ENCODE measurements around the gene ANKMY1.
A peak's percentile ranks its signal among the peaks of the same experiment; 100 is the strongest.

Gene ANKMY1

DNA sequence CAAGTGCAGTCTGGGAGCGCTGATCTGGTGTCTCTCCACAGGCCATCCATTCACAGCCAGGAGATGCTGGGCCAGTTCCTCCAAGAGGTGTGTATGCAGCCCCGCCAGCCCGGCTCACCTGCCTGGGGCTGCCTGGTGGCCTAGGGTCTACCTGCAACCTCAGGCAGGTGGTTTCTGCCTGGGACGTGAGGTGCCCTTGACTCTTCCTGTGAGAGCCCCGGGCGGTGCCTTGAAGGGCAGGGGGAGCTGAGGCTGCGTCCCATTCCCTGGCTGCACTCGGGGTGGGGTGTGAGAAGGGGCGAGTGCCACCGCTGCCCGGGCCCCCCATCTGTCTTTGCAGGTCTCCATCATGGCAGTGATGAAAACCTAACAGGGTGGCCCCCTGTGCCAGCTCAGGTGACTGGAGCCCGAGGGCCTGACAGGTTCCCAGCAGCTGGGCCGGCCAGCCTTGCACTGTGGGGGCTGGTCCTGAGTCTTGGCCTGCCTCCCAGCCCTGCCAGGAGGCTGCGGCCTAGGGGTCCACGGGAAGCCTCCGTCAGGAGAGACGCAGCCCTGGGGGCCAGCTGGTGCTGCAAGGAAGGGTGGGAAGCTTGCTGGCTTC is 40.6 kb upstream of the ANKMY1 start:
- H3K27me3 Mint-ChIP-seq: no peaks in the 10 kb centered on the region

DNA sequence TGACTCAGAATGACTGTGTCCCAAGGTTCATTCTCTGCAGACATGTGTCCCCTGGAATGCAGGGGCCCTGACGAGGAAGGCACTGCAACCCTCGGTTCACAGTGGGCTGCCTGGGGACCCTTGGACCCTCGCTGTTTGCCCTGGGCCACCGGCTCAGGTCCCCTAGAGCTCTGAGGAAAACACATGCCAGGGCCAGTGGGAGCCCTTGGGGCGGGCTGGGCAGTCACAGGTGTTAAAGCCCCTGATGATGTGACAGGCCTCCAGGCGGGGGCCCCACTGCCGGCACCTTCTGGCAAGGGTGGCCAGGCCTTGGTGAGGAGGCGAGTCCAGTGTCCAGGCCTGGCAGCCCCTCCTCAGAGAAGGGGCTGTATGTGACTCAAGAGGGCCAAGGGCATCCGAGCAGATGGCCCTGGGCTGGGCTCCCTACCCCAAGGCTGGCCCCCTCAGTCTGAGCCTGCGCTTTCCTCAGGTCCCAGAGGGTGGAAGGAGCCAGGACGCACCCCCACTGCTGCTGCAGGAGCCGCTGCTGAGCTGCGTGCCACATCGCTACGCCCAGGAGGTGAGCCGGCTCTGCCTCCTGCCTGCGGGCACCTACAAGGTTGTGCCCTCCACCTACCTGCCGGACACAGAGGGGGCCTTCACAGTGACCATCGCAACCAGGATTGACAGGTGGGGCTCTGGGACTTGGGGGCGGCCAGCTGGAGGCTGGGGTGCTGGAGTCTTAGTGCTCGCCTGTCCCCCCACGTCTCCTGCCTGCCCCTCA is 39.8 kb upstream of the ANKMY1 start:
- Mint-ChIP-seq H3K4me1 (ENCODE audit: low read depth) (peaks cover 14% of the 10 kb centered on the region), H3K4me3 (no peak overlapping the region), H3K9me3 (no peaks in the 10 kb centered on the region), H3K36me3 (ENCODE audit: low read depth) (peaks cover 100% of the 10 kb centered on the region), H3K27me3 (no peaks in the 10 kb centered on the region), H3K27ac (no peak overlapping the region)
- intact Hi-C loops (cut with micrococcal nuclease): loop anchor here (10.0 kb wide), 1 partner anchor 107 kb away; no protein-coding TSS in a partner anchor

More for the DNA sequence above, 40.6 kb upstream of the ANKMY1 start:
- Mint-ChIP-seq H3K4me3 (no peak overlapping the region), H3K4me1 (ENCODE audit: low read depth) (peaks cover 22% of the 10 kb centered on the region), H3K36me3 (ENCODE audit: low read depth) (peaks cover 100% of the 10 kb centered on the region), H3K27ac (no peak overlapping the region), H3K9me3 (no peaks in the 10 kb centered on the region)
- intact Hi-C loops (cut with micrococcal nuclease): loop anchor here (10.0 kb wide), 1 partner anchor 106 kb away; no protein-coding TSS in a partner anchor

DNA sequence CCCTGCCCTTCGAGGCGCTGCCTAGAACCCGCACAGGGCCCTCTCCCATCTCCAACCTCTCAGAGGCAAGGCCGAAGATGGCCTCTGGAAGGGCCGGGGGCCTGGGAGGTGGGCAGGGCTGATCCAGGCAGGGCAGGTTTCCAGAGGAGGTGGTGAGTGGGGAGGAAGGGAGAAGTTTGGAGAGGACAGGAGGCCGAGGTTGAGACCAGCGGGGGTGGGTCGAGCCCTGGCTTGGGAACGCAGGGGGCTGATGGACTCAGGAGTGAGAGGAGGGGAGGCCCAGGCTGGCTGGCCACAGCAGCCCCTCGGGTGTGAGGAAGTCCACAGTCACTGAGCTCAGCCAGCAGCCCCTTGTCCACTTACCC is 39.2 kb upstream of the ANKMY1 start:
- H3K4me1 Mint-ChIP-seq (ENCODE audit: low read depth): peaks cover 14% of the 10 kb centered on the region
- no peaks in the 10 kb centered on the region for H3K9me3 Mint-ChIP-seq
- intact Hi-C loops (cut with micrococcal nuclease): loop anchor here (10.0 kb wide), 1 partner anchor 108 kb away; no protein-coding TSS in a partner anchor
- H3K36me3 Mint-ChIP-seq (ENCODE audit: low read depth): peaks cover 100% of the 10 kb centered on the region
- H3K27ac Mint-ChIP-seq: no peak overlapping the region
- H3K4me3 Mint-ChIP-seq: no peak overlapping the region
- no peaks in the 10 kb centered on the region for H3K27me3 Mint-ChIP-seq

DNA sequence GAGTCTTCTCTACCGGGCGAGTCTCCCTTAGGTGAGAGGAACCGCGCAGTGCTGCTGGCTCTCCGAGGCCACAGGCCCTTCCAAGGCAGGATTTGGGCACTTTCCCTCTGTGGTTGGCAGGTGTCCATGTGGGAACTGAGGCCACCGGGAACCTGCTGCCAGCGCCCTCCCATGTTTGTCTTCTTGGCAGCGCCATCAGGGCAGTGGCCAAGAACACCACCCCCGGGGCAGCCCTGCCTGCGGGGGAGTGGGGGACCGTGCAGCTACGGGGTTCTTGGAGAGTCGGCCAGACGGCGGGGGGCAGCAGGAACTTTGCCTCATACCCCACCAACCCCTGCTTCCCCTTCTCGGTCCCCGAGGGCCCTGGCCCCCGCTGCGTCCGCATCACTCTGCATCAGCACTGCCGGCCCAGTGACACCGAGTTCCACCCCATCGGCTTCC is 38.7 kb upstream of the ANKMY1 start:
- Mint-ChIP-seq H3K36me3 (ENCODE audit: low read depth) (peaks cover 100% of the 10 kb centered on the region), H3K4me3 (no peak overlapping the region), H3K27ac (no peak overlapping the region), H3K4me1 (ENCODE audit: low read depth) (peaks cover 14% of the 10 kb centered on the region), H3K9me3 (no peaks in the 10 kb centered on the region), H3K27me3 (no peaks in the 10 kb centered on the region)
- intact Hi-C loops (cut with micrococcal nuclease): loop anchor here (10.0 kb wide), 1 partner anchor 108 kb away; no protein-coding TSS in a partner anchor

DNA sequence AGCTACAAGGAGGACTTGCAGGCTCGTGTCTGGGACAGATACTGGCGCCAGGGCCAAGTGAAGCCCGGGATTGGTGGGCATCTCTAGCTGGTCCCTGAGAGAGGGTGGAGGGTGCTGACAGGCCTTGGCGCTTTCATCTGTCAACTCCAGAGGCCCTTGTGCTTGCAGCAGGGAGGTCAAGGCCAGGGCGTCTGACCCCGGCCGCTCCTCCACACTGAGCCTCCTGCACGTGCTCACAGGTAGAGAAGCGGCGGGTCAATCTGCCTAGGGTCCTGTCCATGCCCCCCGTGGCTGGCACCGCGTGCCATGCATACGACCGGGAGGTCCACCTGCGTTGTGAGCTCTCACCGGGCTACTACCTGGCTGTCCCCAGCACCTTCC is 38.3 kb upstream of the ANKMY1 start:
- peaks cover 100% of the 10 kb centered on the region for H3K36me3 Mint-ChIP-seq (ENCODE audit: low read depth)
- intact Hi-C loops (cut with micrococcal nuclease): loop anchor here (10.0 kb wide), 1 partner anchor 109 kb away; no protein-coding TSS in a partner anchor
- no peak overlapping the region for H3K4me3 Mint-ChIP-seq
- H3K9me3 Mint-ChIP-seq: no peaks in the 10 kb centered on the region
- peaks cover 14% of the 10 kb centered on the region for H3K4me1 Mint-ChIP-seq (ENCODE audit: low read depth)
- no peak overlapping the region for H3K27ac Mint-ChIP-seq
- no peaks in the 10 kb centered on the region for H3K27me3 Mint-ChIP-seq

DNA sequence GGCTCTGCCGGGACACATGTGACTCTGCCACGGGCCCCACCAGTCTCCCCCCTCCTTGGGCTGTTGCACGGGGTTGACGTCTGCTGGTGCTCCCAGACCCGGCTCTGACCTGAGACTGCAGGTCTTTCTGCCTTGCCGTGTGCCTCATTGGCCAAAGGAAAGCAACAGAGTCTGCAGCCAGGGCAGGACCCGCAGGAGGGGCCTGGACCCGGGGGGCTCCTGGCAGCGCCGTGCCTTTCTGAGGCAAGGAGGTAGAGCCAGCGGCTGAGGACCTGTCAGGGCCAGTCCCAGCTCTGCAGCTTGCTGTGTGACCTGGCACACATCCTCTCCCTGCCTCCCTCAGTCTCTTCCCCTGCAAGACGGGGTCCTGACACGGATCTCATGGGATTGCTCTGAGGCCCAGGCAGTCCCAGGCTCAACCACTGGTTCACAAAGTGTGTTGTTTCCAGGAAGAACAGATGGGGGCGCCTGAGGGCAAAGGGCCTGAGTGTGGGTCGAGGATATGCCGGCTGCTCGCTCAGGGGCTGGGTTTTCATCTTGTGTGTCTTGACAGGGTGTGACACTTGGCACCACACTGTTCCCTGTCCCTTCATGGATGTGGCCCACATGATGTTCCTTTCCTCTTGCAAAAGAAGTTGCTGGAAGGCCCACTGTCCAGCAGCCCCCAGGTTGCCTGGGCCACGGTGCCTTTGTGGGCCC is 37.7 kb upstream of the ANKMY1 start:
- intact Hi-C loops (cut with micrococcal nuclease): loop anchor here (10.0 kb wide), 1 partner anchor 109 kb away; no protein-coding TSS in a partner anchor
- Mint-ChIP-seq H3K9me3 (no peaks in the 10 kb centered on the region), H3K4me1 (ENCODE audit: low read depth) (peaks cover 14% of the 10 kb centered on the region), H3K36me3 (ENCODE audit: low read depth) (peaks cover 100% of the 10 kb centered on the region), H3K27ac (no peak overlapping the region), H3K27me3 (no peaks in the 10 kb centered on the region), H3K4me3 (no peak overlapping the region)

DNA sequence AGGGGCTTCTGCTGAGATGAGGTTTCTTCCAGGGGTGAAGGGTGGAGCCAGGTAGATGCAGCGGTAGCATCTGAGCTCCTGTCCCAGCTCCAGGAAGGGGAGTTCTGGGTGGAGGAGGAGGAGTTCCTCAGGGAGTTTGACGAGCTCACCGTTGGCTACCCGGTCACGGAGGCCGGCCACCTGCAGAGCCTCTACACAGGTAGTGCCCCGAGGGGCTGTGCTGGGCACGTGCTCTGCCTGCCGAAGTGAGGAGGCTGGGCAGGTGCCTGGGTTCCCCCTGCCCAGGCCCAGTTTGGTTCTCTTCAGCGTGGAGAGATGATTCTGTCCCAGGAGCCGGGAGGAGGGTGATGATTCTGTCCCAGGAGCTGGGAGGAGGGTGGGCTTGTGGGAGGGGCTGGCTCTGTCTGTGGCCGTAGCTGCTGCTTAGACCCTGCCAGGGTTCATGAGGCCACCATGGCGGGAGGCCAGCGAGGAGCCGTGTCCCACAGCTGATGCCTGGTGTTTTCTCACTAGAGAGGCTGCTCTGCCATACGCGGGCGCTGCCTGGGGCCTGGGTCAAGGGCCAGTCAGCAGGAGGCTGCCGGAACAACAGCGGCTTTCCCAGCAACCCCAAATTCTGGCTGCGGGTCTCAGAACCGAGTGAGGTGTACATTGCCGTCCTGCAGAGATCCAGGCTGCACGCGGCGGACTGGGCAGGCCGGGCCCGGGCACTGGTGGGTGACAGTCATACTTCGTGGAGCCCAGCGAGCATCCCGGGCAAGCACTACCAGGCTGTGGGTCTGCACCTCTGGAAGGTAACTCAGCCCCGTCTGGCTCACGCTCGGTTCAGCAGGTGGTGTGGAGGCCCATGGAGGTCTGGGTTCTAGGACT is 37.0 kb upstream of the ANKMY1 start:
- Mint-ChIP-seq H3K36me3 (ENCODE audit: low read depth) (peaks cover 100% of the 10 kb centered on the region), H3K27me3 (no peaks in the 10 kb centered on the region), H3K9me3 (no peaks in the 10 kb centered on the region), H3K27ac (peak overlapping the region; percentile 34), H3K4me1 (ENCODE audit: low read depth) (peaks cover 14% of the 10 kb centered on the region), H3K4me3 (no peak overlapping the region)
- intact Hi-C loops (cut with micrococcal nuclease): loop anchor here (10.0 kb wide), 1 partner anchor 110 kb away; no protein-coding TSS in a partner anchor

DNA sequence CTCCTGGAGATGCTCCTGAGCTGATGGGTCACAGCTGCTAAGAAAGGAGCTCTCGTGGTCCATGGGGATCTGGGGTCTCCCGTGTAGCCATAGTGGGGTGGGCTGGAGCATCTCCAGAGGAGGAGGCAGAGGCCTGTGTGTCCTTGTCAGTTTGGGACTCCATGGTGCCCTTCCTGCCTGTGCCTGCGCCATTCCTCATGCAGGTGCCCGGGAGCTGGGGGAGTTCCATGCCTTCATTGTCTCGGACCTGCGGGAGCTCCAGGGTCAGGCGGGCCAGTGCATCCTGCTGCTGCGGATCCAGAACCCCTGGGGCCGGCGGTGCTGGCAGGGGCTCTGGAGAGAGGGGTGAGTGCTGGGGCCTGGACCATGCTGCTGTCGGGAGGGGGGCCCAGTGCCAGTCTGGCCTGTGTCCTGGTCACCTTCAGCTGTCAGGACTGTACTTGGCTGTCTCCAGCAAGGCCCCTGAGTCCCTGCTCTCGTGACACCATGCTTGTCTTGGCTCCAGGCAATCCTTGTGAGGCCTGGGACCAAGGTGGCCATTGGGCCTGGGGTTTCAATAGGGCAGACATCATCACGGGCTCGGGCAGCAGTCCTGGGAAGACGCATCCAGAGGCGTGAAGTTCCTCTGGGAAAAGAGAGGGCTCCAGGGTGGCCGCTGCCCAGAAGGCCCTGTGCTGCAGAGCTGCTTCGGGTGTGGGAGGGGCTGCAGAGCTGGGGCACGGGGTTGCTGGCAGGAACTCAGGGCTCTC is 36.1 kb upstream of the ANKMY1 start:
- no peak overlapping the region for H3K4me3 Mint-ChIP-seq
- H3K4me1 Mint-ChIP-seq (ENCODE audit: low read depth): peaks cover 20% of the 10 kb centered on the region
- no peaks in the 10 kb centered on the region for H3K27me3 Mint-ChIP-seq
- H3K27ac Mint-ChIP-seq: peak overlapping the region; percentile 34
- intact Hi-C loops (cut with micrococcal nuclease): loop anchor here (10.0 kb wide), 1 partner anchor 111 kb away; no protein-coding TSS in a partner anchor
- H3K36me3 Mint-ChIP-seq (ENCODE audit: low read depth): peaks cover 100% of the 10 kb centered on the region
- H3K9me3 Mint-ChIP-seq: no peaks in the 10 kb centered on the region

DNA sequence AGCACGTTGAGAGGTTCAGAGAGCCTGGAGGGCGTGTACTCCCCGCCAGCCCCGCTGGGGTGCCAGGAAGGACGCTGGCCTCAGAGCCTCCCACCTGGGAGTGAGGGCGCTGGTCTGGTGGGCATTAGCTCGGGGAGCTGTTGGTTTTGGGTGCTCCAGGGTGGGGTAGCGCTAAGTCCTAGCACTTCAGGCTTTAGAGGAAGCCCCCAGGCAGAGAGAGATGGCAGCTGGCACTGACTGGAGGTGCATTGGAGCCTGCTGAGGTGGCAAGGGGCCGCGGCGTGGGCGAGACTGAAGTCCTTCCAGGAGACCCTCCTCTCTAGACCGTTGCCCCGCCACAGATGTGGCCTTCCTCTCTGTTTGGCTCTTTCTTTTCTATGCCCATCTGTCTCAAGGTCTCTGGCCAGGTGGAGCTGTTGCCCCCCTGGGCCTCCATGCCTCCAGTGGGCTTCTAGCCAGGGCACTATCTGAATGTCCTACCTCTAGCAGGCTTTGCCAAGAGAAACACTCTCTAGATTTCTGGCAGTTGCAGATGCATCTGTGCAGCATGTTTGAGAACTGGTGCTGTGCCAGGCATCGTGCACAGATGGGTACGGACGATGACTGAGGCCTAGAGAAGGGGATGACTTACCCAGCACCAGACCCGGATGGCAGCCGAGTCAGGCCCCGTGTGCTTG is 35.4 kb upstream of the ANKMY1 start:
- Mint-ChIP-seq H3K27me3 (no peaks in the 10 kb centered on the region), H3K36me3 (ENCODE audit: low read depth) (peaks cover 94% of the 10 kb centered on the region), H3K4me3 (no peak overlapping the region), H3K27ac (no peak overlapping the region), H3K4me1 (ENCODE audit: low read depth) (peaks cover 27% of the 10 kb centered on the region), H3K9me3 (no peaks in the 10 kb centered on the region)
- intact Hi-C loops (cut with micrococcal nuclease): loop anchor here (10.0 kb wide), 1 partner anchor 112 kb away; no protein-coding TSS in a partner anchor

DNA sequence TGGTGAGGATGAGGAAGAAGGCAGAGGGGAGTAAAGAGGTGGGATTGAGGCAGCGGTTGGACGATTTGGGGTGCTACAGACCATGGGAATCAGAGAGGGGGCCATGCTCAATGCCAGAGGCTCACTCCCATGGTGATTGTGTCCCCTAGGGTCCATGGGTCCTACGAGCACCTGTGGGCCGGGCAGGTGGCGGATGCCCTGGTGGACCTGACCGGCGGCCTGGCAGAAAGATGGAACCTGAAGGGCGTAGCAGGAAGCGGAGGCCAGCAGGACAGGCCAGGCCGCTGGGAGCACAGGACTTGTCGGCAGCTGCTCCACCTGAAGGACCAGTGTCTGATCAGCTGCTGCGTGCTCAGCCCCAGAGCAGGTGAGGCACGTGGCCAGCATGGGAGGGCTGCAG is 34.0 kb upstream of the ANKMY1 start:
- Mint-ChIP-seq H3K9me3 (no peaks in the 10 kb centered on the region), H3K4me3 (no peak overlapping the region), H3K27ac (no peak overlapping the region), H3K27me3 (no peaks in the 10 kb centered on the region), H3K36me3 (ENCODE audit: low read depth) (peaks cover 80% of the 10 kb centered on the region), H3K4me1 (ENCODE audit: low read depth) (peaks cover 38% of the 10 kb centered on the region)
- intact Hi-C loops (cut with micrococcal nuclease): loop anchor here (10.0 kb wide), 1 partner anchor 113 kb away; no protein-coding TSS in a partner anchor

DNA sequence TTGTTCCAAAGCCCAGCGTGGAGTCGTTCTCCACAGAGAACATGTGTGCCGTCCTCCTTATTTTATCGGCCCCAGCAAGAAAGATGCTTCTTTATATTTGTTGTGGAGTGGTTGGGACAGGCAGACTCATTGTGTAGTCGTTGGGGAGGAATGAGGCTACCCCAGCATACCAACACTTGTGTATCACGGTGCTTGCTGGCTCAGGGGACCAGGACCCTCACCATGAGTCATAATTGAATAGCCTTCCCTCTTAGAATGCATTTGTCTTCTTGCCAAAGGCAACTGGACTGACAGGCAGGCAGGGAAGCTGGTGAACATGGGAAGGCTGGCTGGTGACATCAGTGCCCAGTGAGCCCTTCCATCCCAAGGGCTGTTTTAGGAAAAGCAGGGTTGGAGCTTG is 33.4 kb upstream of the ANKMY1 start:
- Mint-ChIP-seq H3K4me1 (ENCODE audit: low read depth) (peaks cover 38% of the 10 kb centered on the region), H3K9me3 (no peaks in the 10 kb centered on the region), H3K27me3 (no peaks in the 10 kb centered on the region), H3K27ac (no peak overlapping the region), H3K4me3 (no peak overlapping the region), H3K36me3 (ENCODE audit: low read depth) (peaks cover 74% of the 10 kb centered on the region)
- intact Hi-C loops (cut with micrococcal nuclease): loop anchor here (10.0 kb wide), 1 partner anchor 114 kb away; no protein-coding TSS in a partner anchor

DNA sequence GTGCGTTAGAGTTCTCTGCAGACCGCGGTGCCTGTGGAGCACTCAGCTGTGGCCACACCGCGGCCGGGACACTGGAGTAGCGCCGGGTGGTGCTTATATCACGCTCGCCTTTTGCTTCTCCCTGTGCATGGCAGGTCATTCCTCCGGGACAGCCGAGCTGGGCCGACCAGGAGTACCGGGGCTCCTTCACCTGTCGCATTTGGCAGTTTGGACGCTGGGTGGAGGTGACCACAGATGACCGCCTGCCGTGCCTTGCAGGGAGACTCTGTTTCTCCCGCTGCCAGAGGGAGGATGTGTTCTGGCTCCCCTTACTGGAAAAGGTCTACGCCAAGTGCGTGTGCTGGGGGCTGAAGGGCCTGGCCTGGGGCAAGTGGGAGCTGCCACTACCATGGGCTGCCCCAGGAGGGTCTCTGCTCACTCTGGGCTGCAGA is 32.9 kb upstream of the ANKMY1 start:
- Mint-ChIP-seq H3K27ac (no peak overlapping the region), H3K4me3 (no peak overlapping the region), H3K36me3 (ENCODE audit: low read depth) (peaks cover 74% of the 10 kb centered on the region), H3K9me3 (no peaks in the 10 kb centered on the region), H3K4me1 (ENCODE audit: low read depth) (peaks cover 35% of the 10 kb centered on the region), H3K27me3 (no peaks in the 10 kb centered on the region)
- intact Hi-C loops (cut with micrococcal nuclease): loop anchor here (10.0 kb wide), 1 partner anchor 114 kb away; no protein-coding TSS in a partner anchor
